Progenitor cell of endocrine pancreas (in vitro differentiated cells): ENCODE results near the gene NEK9. TPM values are rescaled to one million over a fixed set of nuclear protein-coding genes. Genes with fewer than 3 reads are reported as not detected.

Experiments
- DNase-seq: peaks from one replicate; pipeline ENCODE4 v3.0.0; 2021; ENCODE audit warnings: low spot score; ENCODE audit not compliant: unreplicated experiment
- H3K27ac Mint-ChIP-seq: 2 replicates; pipeline ENCODE4 v1.8.0; 2021; ENCODE audit warnings: mild to moderate bottlenecking, moderate library complexity, mixed read lengths
- H3K27me3 Mint-ChIP-seq: 2 replicates; pipeline ENCODE4 v1.8.0; 2021; ENCODE audit warnings: mixed read lengths
- H3K36me3 Mint-ChIP-seq: 2 replicates; pipeline ENCODE4 v1.8.0; 2022; ENCODE audit warnings: mixed read lengths; ENCODE audit not compliant: insufficient read depth
- H3K4me1 Mint-ChIP-seq: 2 replicates; pipeline ENCODE4 v1.8.0; 2021; ENCODE audit warnings: low read depth, mixed read lengths
- H3K4me3 Mint-ChIP-seq: 2 replicates; pipeline ENCODE4 v1.8.0; 2021; ENCODE audit warnings: low read depth, mild to moderate bottlenecking, moderate library complexity, mixed read lengths
- H3K9me3 Mint-ChIP-seq: 2 replicates; pipeline ENCODE4 v1.8.0; 2021; ENCODE audit warnings: low read depth, mixed read lengths
- total RNA-seq: library from RNA; stranded (reverse); gene quantifications from 2 replicates; pipeline ENCODE4 v1.2.1, GENCODE V29; 2021
- TF ChIP-seq, protein P1 (sequence below): fragments of 200-600 bp; sonication (generic); IDR thresholded peaks from one replicate; pipeline ENCODE4 v1.5.0; 2021; ENCODE audit warnings: antibody characterized with exemption, mild to moderate bottlenecking; ENCODE audit not compliant: unreplicated experiment

NEK9 gene
- total RNA-seq, 1 donor from 2014 or later = 97.1 TPM

GRCh38 chr14:75140620-75141019 is 13.8 kb upstream of the NEK9 start:
- Mint-ChIP-seq H3K27me3 (no peaks in the 10 kb centered on the region), H3K9me3 (no peaks in the 10 kb centered on the region), H3K36me3 (peaks cover 9% of the 10 kb centered on the region), H3K27ac (no peak overlapping the region), H3K4me1 (peaks cover 8% of the 10 kb centered on the region), H3K4me3 (no peak overlapping the region)
- TF ChIP-seq, protein P1, sequence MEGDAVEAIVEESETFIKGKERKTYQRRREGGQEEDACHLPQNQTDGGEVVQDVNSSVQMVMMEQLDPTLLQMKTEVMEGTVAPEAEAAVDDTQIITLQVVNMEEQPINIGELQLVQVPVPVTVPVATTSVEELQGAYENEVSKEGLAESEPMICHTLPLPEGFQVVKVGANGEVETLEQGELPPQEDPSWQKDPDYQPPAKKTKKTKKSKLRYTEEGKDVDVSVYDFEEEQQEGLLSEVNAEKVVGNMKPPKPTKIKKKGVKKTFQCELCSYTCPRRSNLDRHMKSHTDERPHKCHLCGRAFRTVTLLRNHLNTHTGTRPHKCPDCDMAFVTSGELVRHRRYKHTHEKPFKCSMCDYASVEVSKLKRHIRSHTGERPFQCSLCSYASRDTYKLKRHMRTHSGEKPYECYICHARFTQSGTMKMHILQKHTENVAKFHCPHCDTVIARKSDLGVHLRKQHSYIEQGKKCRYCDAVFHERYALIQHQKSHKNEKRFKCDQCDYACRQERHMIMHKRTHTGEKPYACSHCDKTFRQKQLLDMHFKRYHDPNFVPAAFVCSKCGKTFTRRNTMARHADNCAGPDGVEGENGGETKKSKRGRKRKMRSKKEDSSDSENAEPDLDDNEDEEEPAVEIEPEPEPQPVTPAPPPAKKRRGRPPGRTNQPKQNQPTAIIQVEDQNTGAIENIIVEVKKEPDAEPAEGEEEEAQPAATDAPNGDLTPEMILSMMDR = no peak
- DNase-seq = no peak

DNA sequence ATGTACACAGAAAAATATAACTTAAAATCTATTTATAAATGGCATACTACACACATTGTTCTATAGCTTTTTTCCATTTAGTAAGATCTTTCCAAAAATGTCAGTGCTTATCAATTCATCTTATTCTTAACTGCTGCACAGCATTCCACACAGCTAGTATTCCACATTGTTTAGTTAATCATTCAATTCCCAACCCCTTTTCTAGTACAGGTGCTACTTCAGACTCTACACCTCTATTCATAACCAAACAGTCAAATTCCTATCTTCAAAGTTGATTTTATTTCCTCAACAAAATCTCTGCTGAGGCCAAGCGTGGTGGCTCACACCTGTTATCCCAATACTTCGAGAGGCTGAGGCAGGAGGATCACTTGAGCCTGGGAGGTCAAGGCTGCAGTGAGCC is 12.3 kb upstream of the NEK9 start:
- H3K4me3 Mint-ChIP-seq = no peak overlapping the region
- H3K27ac Mint-ChIP-seq = no peak overlapping the region
- H3K27me3 Mint-ChIP-seq = no peaks in the 10 kb centered on the region
- DNase-seq = no peak
- peaks cover 14% of the 10 kb centered on the region for H3K36me3 Mint-ChIP-seq
- TF ChIP-seq, protein P1 = no peak
- H3K9me3 Mint-ChIP-seq = no peaks in the 10 kb centered on the region
- peaks cover 13% of the 10 kb centered on the region for H3K4me1 Mint-ChIP-seq

- no peak for DNase-seq
Measured at GRCh38 chr14:75138492-75138891, 11.6 kb upstream of the NEK9 start.

DNA sequence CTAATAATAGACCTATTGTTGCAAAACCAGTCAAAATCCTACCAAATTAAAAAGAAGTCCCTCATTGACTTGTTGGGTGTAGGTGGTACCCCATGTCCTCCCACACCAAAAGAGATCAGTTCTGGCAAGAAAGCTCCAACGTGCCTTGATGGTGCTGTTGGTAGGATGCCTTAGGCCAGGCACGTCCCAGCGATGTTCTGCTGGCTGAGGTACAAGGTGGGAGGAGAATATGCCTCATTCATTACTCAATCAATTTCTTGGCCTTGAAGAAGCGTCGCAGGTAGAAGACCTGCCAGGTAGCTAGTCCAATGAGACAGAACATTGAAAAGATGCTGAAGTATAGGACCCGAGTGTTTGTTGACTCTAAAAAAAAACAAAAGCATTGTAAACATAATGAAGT is 7.8 kb upstream of the NEK9 start:
- Mint-ChIP-seq H3K27me3 (no peaks in the 10 kb centered on the region), H3K27ac (peak overlapping the region; percentile 51), H3K9me3 (no peaks in the 10 kb centered on the region), H3K4me1 (peaks cover 10% of the 10 kb centered on the region), H3K4me3 (no peak overlapping the region), H3K36me3 (peaks cover 26% of the 10 kb centered on the region)
- DNase-seq = no peak
- TF ChIP-seq, protein P1 = no peak

More at GRCh38 chr14:75138492-75138891, 11.6 kb upstream of the NEK9 start:
- no peaks in the 10 kb centered on the region for H3K9me3 Mint-ChIP-seq
- peaks cover 14% of the 10 kb centered on the region for H3K4me1 Mint-ChIP-seq
- no peaks in the 10 kb centered on the region for H3K27me3 Mint-ChIP-seq
- H3K27ac Mint-ChIP-seq = no peak overlapping the region
- H3K4me3 Mint-ChIP-seq = no peak overlapping the region
- peaks cover 20% of the 10 kb centered on the region for H3K36me3 Mint-ChIP-seq
- TF ChIP-seq, protein P1 = no peak

- H3K27me3 Mint-ChIP-seq = no peaks in the 10 kb centered on the region
- no peak overlapping the region for H3K27ac Mint-ChIP-seq
- peaks cover 26% of the 10 kb centered on the region for H3K36me3 Mint-ChIP-seq
- no peak overlapping the region for H3K4me3 Mint-ChIP-seq
- TF ChIP-seq, protein P1 = no peak
- H3K4me1 Mint-ChIP-seq = peaks cover 6% of the 10 kb centered on the region
- no peaks in the 10 kb centered on the region for H3K9me3 Mint-ChIP-seq
- no peak for DNase-seq
Measured at GRCh38 chr14:75133597-75133996, 6.7 kb upstream of the NEK9 start.
